Peyer's patch (tissue), 4 donors: ENCODE results near the gene RNF224.

Experiments used
- CTCF ChIP-seq, 6 experiments: fragments of 450-650 bp in 4 of 6; fragments of 200-600 bp in 2 of 6; sonication (generic) in 1 of 6; IDR thresholded peaks; one replicate each; pipeline ENCODE4 v1.5.1; 2017 to 2019; ENCODE audit warnings: antibody characterized with exemption in 6 of 6, mild to moderate bottlenecking in 3 of 6, moderate library complexity in 1 of 6
- POLR2A ChIP-seq, 2 donors: fragments of 450-650 bp; IDR thresholded peaks; one replicate each; pipeline ENCODE4 v1.5.1; 2017; ENCODE audit warnings: antibody characterized with exemption in 2 of 2, mild to moderate bottlenecking in 2 of 2, moderate library complexity in 2 of 2

GRCh38 chr9:137255448-137256114 is 28.3 kb downstream of the RNF224 start:
- TF ChIP-seq CTCF (IDR thresholded peaks at IDR 0.05) (no peak), POLR2A (IDR thresholded peaks at IDR 0.05) (no peak)
